AG04450 (cell line): ENCODE data around the gene HIPK2. TPM values are rescaled to one million over a fixed set of nuclear protein-coding genes. Genes with fewer than 3 reads are reported as not detected.
"Not testable (repeated sequence)": the region's sequence is repeated elsewhere in the genome, so short reads cannot be mapped to it uniquely, and the experiment has no call there.

Source experiments
- CTCF ChIA-PET: fragments of 300-600, 350-600 bp; formaldehyde crosslinking; extraction: SDS; loops from one replicate; lab custom pipeline; 2022; ENCODE audit warnings: antibody characterized with exemption, inconsistent platforms; lab: Charles Lee
- POLR2A ChIA-PET: fragments of 350-600 bp; formaldehyde crosslinking; extraction: SDS; loops from one replicate; lab custom pipeline; 2021; ENCODE audit warnings: antibody characterized with exemption, inconsistent platforms; lab: Yijun Ruan, JAX
- DNase-seq: peaks from one replicate; pipeline ENCODE4 v3.0.0-alpha.2; 2011; ENCODE audit warnings: low read depth, low spot score
- H3K27ac ChIP-seq: one replicate; pipeline ENCODE4 v1.5.1; 2012; ENCODE audit warnings: low read depth, low read length, control low read depth
- H3K27me3 ChIP-seq: one replicate; pipeline ENCODE4 v1.6.0; 2012; ENCODE audit warnings: low read length; ENCODE audit not compliant: control insufficient read depth, insufficient read depth
- H3K4me3 ChIP-seq: 2 replicates; pipeline ENCODE4 v1.5.1; 2011; ENCODE audit warnings: mild to moderate bottlenecking, low read depth, low read length, control low read depth
- H3K9me3 ChIP-seq: 2 replicates; pipeline ENCODE4 v1.5.1; 2012; ENCODE audit warnings: low read length; ENCODE audit not compliant: control insufficient read depth, insufficient read depth
- polyA plus RNA-seq: library from polyadenylated mRNA; depleted of rRNA; stranded (reverse); fragments of >200 nt; gene quantifications from 2 replicates; pipeline ENCODE4 v1.2.3, GENCODE V29; 2011
- TF ChIP-seq, protein P1 (sequence below): IDR thresholded peaks from 2 replicates; pipeline ENCODE4 v1.5.1; 2011; ENCODE audit warnings: low read depth, low read length, control low read depth, inconsistent platforms

HIPK2 gene
- polyA plus RNA-seq, 1 experiment = 61.4 TPM

DNA sequence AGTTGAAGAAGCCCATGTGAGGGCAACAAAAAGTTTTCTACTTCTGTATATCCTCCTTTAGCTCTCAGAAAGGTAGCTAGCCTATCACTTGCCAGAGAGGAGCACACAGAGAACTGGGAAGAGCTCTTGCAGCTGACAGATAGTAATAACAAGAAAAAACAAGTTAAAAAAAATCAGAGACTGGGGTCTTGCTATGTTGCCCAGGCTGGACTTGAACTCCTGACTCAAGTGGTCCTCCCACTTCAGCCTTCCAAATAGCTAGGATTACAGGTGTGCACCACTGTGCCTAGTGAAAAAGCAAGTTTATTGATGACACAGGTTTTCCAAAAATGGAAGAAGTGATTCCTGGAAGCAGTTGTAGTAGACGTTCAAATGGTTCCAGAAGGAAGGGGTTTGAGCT, 160.7 kb downstream of the HIPK2 start:
- TF ChIP-seq, protein P1, sequence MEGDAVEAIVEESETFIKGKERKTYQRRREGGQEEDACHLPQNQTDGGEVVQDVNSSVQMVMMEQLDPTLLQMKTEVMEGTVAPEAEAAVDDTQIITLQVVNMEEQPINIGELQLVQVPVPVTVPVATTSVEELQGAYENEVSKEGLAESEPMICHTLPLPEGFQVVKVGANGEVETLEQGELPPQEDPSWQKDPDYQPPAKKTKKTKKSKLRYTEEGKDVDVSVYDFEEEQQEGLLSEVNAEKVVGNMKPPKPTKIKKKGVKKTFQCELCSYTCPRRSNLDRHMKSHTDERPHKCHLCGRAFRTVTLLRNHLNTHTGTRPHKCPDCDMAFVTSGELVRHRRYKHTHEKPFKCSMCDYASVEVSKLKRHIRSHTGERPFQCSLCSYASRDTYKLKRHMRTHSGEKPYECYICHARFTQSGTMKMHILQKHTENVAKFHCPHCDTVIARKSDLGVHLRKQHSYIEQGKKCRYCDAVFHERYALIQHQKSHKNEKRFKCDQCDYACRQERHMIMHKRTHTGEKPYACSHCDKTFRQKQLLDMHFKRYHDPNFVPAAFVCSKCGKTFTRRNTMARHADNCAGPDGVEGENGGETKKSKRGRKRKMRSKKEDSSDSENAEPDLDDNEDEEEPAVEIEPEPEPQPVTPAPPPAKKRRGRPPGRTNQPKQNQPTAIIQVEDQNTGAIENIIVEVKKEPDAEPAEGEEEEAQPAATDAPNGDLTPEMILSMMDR = no peak
- Histone ChIP-seq H3K27me3 (no peaks in the 10 kb centered on the region), H3K4me3 (no peak overlapping the region), H3K9me3 (no peaks in the 10 kb centered on the region), H3K27ac (no peak overlapping the region)
- POLR2A ChIA-PET = no interaction called here
- CTCF ChIA-PET = interaction anchor here (1.8 to 6.5 kb wide), 6 partner anchors 12 to 386 kb away, joined by 4 to 116 read pairs (median 27); no protein-coding TSS in a partner anchor
- DNase-seq = no peak

DNA sequence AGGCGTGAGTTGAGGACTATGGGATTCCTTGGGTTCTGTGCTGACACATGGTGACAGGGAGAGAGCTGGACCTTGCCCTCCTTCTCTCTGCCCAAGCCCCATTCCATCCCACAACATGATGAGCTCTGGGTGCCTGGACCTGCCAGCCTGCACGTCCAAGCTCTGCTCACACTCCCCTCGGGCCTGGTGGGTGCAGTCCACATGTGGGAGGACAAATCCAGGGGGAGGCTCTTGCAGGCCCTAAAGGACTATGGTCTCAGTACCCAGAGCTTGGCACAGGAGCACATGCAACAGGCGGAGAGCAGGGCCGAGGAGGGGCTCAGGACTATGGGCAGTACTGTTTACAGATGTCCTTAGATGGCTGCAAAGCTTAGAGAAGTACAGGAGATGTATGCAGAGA, 162.9 kb downstream of the HIPK2 start:
- Histone ChIP-seq H3K27ac (no peak overlapping the region), H3K4me3 (no peak overlapping the region), H3K27me3 (no peaks in the 10 kb centered on the region), H3K9me3 (no peaks in the 10 kb centered on the region)
- ChIA-PET CTCF (interaction anchor here (0.5 to 4.4 kb wide), 2 partner anchors 13 to 34 kb away, joined by 4 to 27 read pairs; no protein-coding TSS in a partner anchor), POLR2A (no interaction called here)
- DNase-seq = no peak
- TF ChIP-seq, protein P1 = no peak

DNA sequence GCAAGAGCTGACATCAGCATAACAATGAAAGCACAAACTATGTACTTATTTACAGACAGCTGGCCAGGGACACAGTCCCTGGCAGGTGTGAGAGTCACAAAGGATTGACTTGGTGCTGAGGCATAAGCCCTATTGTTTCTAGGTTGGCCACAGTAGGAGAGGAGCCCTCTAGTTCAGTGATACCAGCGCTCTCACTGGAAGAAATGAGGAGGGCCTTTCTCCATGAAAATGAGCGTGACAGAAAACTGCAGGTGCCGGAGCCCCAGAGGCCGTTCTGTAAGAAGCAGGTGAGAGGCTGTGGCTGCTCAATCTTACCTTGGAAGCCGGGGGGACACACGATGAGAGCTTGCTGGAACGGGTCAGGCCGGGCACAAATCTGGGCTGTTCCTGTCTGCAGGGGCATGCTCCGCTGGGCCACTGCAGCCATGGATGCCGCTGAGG, 163.8 kb downstream of the HIPK2 start:
- TF ChIP-seq, protein P1 = no peak
- no peaks in the 10 kb centered on the region for H3K9me3 ChIP-seq
- H3K27me3 ChIP-seq = no peaks in the 10 kb centered on the region
- ChIA-PET CTCF (interaction anchor here (4.4 kb wide), 1 partner anchor 12 kb away, joined by 27 read pairs; no protein-coding TSS in a partner anchor), POLR2A (no interaction called here)
- no peak for DNase-seq
- H3K4me3 ChIP-seq = no peak overlapping the region
- no peak overlapping the region for H3K27ac ChIP-seq

DNA sequence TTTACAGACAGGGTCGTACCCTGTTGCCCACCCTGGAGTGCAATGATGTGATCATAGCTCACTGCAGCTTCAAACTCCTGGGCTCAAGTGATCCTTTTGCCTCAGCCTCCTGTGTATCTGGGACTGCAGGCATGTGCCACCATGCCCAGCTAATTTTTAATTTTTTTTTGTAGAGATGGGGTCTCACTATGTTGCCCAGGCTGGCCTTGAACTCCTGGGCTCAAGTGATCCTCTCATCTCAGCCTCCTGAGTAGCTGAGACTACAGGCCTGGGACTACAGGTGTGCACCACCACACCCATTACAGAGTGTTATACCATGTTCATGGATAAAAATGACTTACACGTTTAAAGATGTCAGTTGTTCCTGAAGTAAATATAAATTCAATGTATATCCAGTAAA, 166.2 kb downstream of the HIPK2 start:
- CTCF ChIA-PET = interaction anchor here (4.4 kb wide), 1 partner anchor 10 kb away, joined by 27 read pairs; no protein-coding TSS in a partner anchor
- POLR2A ChIA-PET, H3K27ac ChIP-seq: not testable (repeated sequence)

DNA sequence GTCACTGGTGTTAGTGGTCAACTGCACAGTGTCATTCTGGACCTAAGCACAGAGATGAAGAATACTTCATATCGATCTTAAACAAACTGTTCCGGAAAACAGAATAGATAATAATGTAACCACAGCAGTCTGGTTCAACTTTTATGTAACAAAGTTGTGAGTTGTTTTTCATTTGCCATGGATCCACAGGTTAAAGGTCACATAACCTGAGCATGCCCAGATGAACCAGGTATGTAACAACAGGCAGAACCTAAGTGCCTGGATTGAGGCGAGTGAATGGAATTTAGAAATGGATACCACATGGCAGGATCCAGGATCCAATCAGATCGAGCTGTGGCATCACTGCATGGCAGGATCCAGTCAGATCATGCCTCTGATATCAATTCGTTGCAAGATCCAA, 167.2 kb downstream of the HIPK2 start:
- Histone ChIP-seq H3K27ac (no peak overlapping the region), H3K9me3 (no peaks in the 10 kb centered on the region), H3K27me3 (no peaks in the 10 kb centered on the region), H3K4me3 (no peak overlapping the region)
- POLR2A ChIA-PET = no interaction called here
- DNase-seq = no peak
- TF ChIP-seq, protein P1 = no peak
- CTCF ChIA-PET = interaction anchor here (1.0 to 1.4 kb wide), 2 partner anchors 8 to 9 kb away, joined by 5 read pairs; no protein-coding TSS in a partner anchor

More for the DNA sequence above, 166.2 kb downstream of the HIPK2 start:
- not testable (repeated sequence) for H3K27me3 ChIP-seq, H3K4me3 ChIP-seq, H3K9me3 ChIP-seq, DNase-seq
